Vagina (tissue), 2 donors: ENCODE data around the gene CAMK4. TPM values are rescaled to one million over a fixed set of nuclear protein-coding genes. Genes with fewer than 3 reads are reported as not detected.
"Not testable (repeated sequence)": the region's sequence is repeated elsewhere in the genome, so short reads cannot be mapped to it uniquely, and the experiment has no call there.

ENCODE experiments used
- DNase-seq, 2 donors: peaks; one replicate each; pipeline ENCODE4 v3.0.0-alpha.2; 2017; ENCODE audit errors: extremely low spot score in 2 of 2
- H3K27ac ChIP-seq: fragments of 200-600 bp; sonication (generic); one replicate; pipeline ENCODE4 v1.5.1; 2019
- H3K27me3 ChIP-seq: fragments of 200-600 bp; sonication (generic); one replicate; pipeline ENCODE4 v1.5.1; 2019
- H3K36me3 ChIP-seq, 2 donors: fragments of 200-600 bp; sonication (generic); one replicate each; pipeline ENCODE4 v1.5.1; 2017 to 2019
- H3K4me1 ChIP-seq: fragments of 200-600 bp; sonication (generic); one replicate; pipeline ENCODE4 v1.5.1; 2019
- H3K4me3 ChIP-seq, 2 donors: fragments of 200-600 bp; sonication (generic); 1 replicate in 1 of 2; 2 replicates in 1 of 2; pipeline ENCODE4 v1.5.1; 2016 to 2019
- H3K9me3 ChIP-seq: fragments of 200-600 bp; sonication (generic); one replicate; pipeline ENCODE4 v1.5.1; 2019
- POLR2A ChIP-seq, 2 donors: fragments of 450-650 bp; IDR thresholded peaks; one replicate each; pipeline ENCODE4 v1.6.1; 2017; ENCODE audit warnings: antibody characterized with exemption in 2 of 2, mild to moderate bottlenecking in 2 of 2, moderate library complexity in 2 of 2
- POLR2AphosphoS5 ChIP-seq, 2 donors: sonication (generic); formaldehyde crosslinking; IDR thresholded peaks; one replicate each; pipeline ENCODE4 v1.9.0; 2017; ENCODE audit warnings: antibody characterized with exemption in 2 of 2, mild to moderate bottlenecking in 2 of 2, low read depth in 1 of 2; ENCODE audit not compliant: insufficient read depth in 1 of 2
- intact Hi-C: fragments of 100-400 bp; cut with DNase I; formaldehyde crosslinking; loops from one replicate; pipeline ENCODE4 v1.15.1; 2023
- total RNA-seq: library from RNA; depleted of rRNA; stranded (reverse); fragments of >200 nt; gene quantifications from one replicate; pipeline ENCODE4 v1.2.3, GENCODE V29; 2016
- TF ChIP-seq, protein P1 (sequence below), 3 experiments: fragments of 450-650 bp in 2 of 3; fragments of 200-600 bp in 1 of 3; sonication (generic) in 1 of 3; IDR thresholded peaks; one replicate each; pipeline ENCODE4 v1.5.1; 2017 to 2019; ENCODE audit warnings: antibody characterized with exemption in 3 of 3, mild to moderate bottlenecking in 2 of 3, moderate library complexity in 2 of 3

The CAMK4 gene
- total RNA-seq, 1 donor from 2014 or later, result 11.8 TPM

DNA sequence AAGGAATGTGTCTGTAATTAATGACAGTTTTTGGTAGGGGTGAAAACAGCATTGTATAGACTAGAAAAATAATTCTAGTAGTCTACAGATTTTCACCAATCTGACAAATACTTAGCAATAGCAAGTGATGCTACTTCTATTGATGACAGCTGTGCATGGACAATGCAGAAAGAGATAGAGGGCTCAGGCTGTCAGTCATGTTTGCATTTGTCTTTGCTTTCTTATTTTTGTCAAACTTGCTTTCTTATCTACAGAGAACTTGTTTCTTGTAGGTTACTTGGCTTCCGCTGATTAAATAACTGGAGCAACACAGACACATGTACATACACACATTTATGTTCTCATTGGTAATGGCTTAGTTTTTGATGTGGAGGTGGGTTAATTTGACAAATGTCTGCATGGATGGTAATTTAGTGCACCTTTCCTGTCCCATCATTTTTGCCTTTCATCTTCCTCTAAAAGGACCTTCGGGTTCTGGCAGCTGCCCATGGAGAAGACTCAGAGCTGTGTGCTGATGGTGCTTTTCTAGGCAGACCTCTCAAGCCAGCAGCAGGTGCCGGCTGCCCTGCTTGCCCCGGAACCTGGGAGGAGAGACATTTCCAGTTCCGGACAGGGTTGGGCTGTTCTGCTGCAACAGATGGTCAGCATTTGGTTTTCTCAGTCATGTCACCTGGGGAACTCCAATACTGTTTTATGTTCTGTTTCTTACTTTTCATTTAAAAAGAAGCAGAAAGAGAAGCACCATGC lies 28.8 kb downstream of the CAMK4 start:
- Histone ChIP-seq H3K27me3 (no peaks in the 10 kb centered on the region), H3K9me3 (no peaks in the 10 kb centered on the region), H3K36me3 (no peaks in the 10 kb centered on the region), H3K4me1 (no peaks in the 10 kb centered on the region), H3K4me3 (no peak overlapping the region), H3K27ac (no peak overlapping the region)
- TF ChIP-seq, protein P1, sequence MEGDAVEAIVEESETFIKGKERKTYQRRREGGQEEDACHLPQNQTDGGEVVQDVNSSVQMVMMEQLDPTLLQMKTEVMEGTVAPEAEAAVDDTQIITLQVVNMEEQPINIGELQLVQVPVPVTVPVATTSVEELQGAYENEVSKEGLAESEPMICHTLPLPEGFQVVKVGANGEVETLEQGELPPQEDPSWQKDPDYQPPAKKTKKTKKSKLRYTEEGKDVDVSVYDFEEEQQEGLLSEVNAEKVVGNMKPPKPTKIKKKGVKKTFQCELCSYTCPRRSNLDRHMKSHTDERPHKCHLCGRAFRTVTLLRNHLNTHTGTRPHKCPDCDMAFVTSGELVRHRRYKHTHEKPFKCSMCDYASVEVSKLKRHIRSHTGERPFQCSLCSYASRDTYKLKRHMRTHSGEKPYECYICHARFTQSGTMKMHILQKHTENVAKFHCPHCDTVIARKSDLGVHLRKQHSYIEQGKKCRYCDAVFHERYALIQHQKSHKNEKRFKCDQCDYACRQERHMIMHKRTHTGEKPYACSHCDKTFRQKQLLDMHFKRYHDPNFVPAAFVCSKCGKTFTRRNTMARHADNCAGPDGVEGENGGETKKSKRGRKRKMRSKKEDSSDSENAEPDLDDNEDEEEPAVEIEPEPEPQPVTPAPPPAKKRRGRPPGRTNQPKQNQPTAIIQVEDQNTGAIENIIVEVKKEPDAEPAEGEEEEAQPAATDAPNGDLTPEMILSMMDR (IDR thresholded peaks at IDR 0.05), result no peak
- no peak for TF ChIP-seq POLR2AphosphoS5 (IDR thresholded peaks at IDR 0.05; ENCODE audit: insufficient read depth in 1 of 2, low read depth in 1 of 2)
- TF ChIP-seq POLR2A (IDR thresholded peaks at IDR 0.05), result no peak
- intact Hi-C loops, result no loop called here
- no peak for DNase-seq

DNA sequence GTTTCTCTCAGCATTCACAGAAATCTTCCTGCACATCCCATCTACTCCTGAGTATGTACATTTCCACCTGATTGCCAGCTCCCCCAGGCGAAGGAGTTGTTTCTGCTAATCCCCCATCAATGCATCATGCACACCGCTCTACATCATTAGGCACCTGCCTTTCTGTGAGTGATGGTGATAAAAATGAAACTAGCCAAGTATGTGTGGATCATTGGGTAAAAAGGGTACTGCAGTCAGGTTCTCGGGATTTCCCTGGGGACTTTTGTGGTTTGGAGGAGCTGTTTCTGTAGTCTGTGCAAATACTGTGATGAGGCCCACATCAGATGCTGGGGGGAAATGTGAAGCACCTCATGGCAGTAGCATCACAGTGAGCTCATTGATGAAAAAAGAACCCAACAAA lies 30.4 kb downstream of the CAMK4 start:
- H3K4me3 ChIP-seq, result no peak overlapping the region
- no peaks in the 10 kb centered on the region for H3K27me3 ChIP-seq
- no peaks in the 10 kb centered on the region for H3K4me1 ChIP-seq
- intact Hi-C loops, result no loop called here
- H3K27ac ChIP-seq, result no peak overlapping the region
- H3K36me3 ChIP-seq, result no peaks in the 10 kb centered on the region
- TF ChIP-seq, protein P1 (IDR thresholded peaks at IDR 0.05), result no peak
- TF ChIP-seq POLR2AphosphoS5 (IDR thresholded peaks at IDR 0.05; ENCODE audit: insufficient read depth in 1 of 2, low read depth in 1 of 2), result no peak
- no peak for TF ChIP-seq POLR2A (IDR thresholded peaks at IDR 0.05)
- no peaks in the 10 kb centered on the region for H3K9me3 ChIP-seq
- DNase-seq, result no peak

DNA sequence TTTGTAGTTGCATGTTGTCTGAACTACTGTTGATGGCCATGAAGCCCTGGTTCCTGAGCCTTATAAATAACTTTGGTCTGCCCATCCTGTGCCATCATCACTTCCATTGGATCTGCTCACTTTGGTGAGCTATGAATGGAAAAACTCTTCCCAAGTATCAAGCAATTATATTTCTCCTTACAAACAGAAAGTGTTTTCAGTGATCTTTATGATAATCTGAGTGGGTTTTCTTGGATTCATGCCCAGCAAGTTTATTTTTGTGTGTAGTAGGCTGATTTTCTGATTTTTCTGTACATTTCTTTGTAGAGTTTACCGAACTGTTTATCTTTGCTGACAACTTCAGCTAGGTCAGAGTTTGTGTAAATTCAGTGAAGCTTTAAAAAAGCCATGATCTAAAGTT lies 31.0 kb downstream of the CAMK4 start:
- no peak overlapping the region for H3K4me3 ChIP-seq
- no peaks in the 10 kb centered on the region for H3K36me3 ChIP-seq
- H3K27me3 ChIP-seq, result no peaks in the 10 kb centered on the region
- no peak for DNase-seq
- no peaks in the 10 kb centered on the region for H3K9me3 ChIP-seq
- TF ChIP-seq, protein P1 (IDR thresholded peaks at IDR 0.05), result no peak
- TF ChIP-seq POLR2AphosphoS5 (IDR thresholded peaks at IDR 0.05; ENCODE audit: insufficient read depth in 1 of 2, low read depth in 1 of 2) (no peak), POLR2A (IDR thresholded peaks at IDR 0.05) (no peak)
- intact Hi-C loops, result no loop called here
- H3K27ac ChIP-seq, result no peak overlapping the region
- H3K4me1 ChIP-seq, result no peaks in the 10 kb centered on the region

DNA sequence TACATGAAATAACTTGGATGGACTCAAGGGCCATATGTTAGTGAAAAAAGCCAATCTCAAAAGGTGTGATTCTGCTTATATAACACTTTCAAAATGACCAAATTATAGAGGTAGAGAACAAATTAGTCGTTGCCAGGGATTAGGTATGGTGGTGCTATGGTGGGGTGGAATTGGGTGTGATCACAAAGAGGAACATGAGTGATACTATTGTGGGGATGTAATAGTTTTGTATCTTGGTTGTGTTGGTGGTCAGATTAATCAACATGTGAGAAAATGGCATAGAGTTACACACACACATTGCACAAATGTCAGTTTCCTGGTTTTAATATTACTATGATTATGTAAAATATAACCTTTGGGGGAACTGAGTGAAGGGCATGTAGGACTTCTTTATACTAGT lies 31.9 kb downstream of the CAMK4 start:
- H3K9me3 ChIP-seq, result no peaks in the 10 kb centered on the region
- H3K36me3 ChIP-seq, result no peaks in the 10 kb centered on the region
- H3K4me1 ChIP-seq, result no peaks in the 10 kb centered on the region
- TF ChIP-seq POLR2A (IDR thresholded peaks at IDR 0.05) (no peak), POLR2AphosphoS5 (IDR thresholded peaks at IDR 0.05; ENCODE audit: insufficient read depth in 1 of 2, low read depth in 1 of 2) (no peak)
- H3K27me3 ChIP-seq, result no peaks in the 10 kb centered on the region
- no peak overlapping the region for H3K27ac ChIP-seq
- no peak for DNase-seq
- H3K4me3 ChIP-seq, result no peak overlapping the region
- intact Hi-C loops, result no loop called here

DNA sequence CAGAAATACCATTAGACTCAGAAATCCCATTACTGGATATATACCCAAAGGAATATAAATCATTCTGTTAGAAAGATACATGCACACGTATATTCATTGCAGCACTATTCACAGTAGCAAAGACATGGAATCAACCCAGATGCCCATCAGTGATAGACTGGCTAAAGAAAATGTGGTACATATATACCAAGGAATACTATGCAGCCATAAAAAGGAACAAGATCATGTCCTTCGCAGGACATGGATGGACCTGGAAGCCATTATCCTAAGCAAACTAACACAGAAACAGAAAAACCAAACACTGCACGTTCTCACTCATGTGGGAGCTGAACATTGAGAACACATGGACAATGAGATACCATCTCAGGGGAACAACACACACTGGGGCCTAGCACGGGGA lies 33.4 kb downstream of the CAMK4 start:
- DNase-seq, intact Hi-C loops, H3K4me1 ChIP-seq: not testable (repeated sequence)

DNA sequence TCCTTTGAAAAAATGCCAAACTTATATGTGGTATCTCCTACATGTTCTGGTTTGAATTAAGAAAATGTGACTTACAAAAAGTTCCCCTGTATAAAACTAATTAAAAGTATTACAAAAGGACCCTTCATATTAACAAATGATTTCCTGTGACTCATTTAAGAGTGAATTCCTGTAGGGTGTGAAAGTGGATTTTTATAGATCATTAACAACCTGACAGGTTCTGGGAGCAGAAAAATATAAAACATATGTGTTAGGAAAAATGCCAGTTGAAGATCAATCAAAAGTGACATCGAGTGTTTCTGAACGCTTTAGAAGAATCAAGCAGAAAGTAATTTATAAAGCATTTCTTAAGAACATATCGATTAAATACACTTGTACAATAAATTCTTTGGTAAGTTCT lies 35.5 kb downstream of the CAMK4 start:
- H3K4me3 ChIP-seq, result no peak overlapping the region
- TF ChIP-seq POLR2A (IDR thresholded peaks at IDR 0.05), result no peak
- no peak for TF ChIP-seq POLR2AphosphoS5 (IDR thresholded peaks at IDR 0.05; ENCODE audit: insufficient read depth in 1 of 2, low read depth in 1 of 2)
- H3K27me3 ChIP-seq, result no peaks in the 10 kb centered on the region
- H3K9me3 ChIP-seq, result no peaks in the 10 kb centered on the region
- H3K27ac ChIP-seq, result no peak overlapping the region
- no peaks in the 10 kb centered on the region for H3K36me3 ChIP-seq
- H3K4me1 ChIP-seq, result no peaks in the 10 kb centered on the region
- intact Hi-C loops, result no loop called here
- no peak for DNase-seq

More for the DNA sequence above, 33.4 kb downstream of the CAMK4 start:
- not testable (repeated sequence) for H3K9me3 ChIP-seq, H3K36me3 ChIP-seq, H3K27me3 ChIP-seq, H3K27ac ChIP-seq, H3K4me3 ChIP-seq
